ENCODE data around the gene ITGA8.
"Not testable (repeated sequence)": the region's sequence is repeated elsewhere in the genome, so short reads cannot be mapped to it uniquely, and the experiment has no call there.

The ITGA8 gene

DNA sequence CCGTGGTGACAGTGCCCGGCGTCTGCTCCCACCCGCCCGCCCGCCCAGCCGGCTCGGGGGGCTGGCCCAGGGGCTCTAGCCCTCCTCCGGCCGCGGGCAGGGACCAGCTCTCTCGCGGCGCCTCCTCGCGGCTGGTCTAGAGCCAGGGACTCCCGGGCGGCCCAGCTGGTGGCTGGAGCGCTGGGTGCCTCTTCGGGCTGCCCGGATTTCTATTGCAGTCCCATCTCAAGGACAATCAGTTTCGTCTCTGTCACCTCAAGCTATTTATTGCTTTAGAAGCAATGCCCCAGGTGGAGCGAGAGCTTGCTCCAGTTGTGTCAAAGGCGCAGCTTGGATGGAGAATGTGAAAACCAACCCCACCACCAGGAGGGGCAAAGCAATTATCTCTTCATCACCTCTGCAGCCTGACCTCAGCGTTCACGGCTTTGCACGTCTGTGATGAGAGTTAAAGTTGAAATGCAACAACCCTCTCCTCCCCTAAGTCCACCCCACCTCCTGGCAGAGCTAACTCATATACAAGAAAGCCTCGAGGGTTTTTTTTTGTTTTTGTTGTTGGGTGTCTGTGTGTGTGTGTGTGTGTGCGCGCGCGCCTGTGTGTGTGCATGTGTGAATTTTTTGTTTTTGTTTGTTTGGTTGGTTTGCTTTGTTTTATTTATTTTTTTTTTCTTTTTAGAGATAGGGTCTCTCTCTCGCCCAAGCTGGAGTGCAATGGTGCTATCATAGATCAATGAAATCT is at the start of gene ITGA8:
TSS of gene ITGA8 (minus strand) at position 24 of the 736 bp plus-strand sequence. CDS start 151 bp downstream, outside the sequence.
- DNase-seq = no peak

GRCh38 chr10:15764892-15765454 is 45.3 kb upstream of the ITGA8 start:
- DNase-seq = no peak

DNA sequence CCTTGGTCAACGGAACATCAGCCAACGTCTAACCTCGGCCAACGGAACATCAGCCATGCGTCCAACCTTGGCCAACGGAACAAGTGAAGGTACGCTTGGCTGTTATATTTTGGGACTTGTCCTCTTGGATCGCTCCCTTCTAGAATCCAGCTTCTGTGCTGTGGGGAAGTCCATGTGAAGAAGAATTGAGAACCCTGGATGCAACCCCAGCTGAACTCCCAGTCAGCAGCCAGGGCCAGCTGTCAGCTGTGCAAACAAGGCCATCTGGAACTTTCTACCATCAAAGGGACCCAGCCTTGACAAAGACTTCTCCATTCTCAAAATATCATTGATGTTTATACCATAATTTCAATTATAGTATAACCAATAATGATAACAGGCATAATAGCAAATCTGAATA is 43.3 kb upstream of the ITGA8 start:
- no peak for DNase-seq

GRCh38 chr10:15762239-15762638 is 42.5 kb upstream of the ITGA8 start:
- DNase-seq = not testable (repeated sequence)

- not testable (repeated sequence) for DNase-seq
Observed at GRCh38 chr10:15761224-15761623, 41.5 kb upstream of the ITGA8 start.

DNA sequence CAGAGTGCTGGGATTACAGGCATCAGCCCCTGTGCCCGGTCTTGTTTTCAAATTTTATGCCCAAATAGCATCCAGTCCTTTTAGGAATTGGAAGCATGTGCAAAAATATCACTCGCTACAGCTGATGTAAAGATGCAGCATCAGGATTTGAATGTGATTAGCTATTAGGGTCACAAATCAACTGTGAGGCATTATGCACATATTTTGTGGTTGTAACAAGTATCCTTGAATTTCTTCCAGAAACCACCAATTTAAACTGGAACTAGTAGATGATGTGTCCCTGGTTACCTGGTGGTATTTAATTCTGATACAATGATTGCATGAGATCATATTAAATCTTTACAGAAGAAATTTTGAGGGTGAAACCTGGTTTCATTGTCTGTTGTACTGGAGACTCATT is 41.0 kb upstream of the ITGA8 start:
- no peak for DNase-seq

DNA sequence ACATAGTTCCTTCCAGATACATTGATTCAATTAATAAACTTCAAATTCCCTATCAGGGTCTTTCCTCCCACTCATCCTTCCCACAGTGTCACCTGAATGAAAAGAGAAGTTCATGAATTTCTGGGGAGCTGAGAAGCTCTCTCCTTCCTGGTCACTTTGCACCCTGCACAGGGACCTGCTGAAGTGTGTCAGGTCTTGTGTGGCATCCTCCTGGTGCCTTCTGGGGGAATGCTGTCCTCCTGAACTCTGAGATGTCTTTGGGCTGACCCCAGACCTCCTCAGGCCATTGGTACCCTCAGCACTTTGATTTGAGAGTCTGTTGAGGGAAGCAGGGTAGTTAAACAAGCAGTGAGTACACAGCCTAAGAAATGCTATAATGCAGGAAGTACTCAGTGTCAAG is 39.5 kb upstream of the ITGA8 start:
- no peak for DNase-seq

GRCh38 chr10:15758618-15759017 is 38.9 kb upstream of the ITGA8 start:
- DNase-seq = no peak

DNA sequence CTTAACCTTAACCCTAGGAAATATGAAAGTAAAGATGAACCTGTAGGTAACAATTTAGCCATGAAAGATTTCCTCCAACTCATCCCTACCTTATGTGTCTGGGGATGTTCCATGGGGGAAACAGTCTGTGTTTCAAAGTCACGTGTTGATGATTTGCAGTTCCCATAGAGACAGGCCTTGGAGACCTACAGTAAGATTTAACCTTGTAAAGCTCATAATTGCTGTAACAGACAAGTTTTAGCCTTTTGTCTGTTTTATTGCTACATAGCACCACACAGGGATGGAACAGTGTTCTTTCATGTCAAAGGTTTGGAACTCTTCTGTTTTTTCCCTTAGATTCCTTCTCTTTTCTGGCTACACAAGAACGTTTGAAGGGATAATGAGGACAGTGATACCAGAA is 35.2 kb upstream of the ITGA8 start:
- DNase-seq = no peak

DNA sequence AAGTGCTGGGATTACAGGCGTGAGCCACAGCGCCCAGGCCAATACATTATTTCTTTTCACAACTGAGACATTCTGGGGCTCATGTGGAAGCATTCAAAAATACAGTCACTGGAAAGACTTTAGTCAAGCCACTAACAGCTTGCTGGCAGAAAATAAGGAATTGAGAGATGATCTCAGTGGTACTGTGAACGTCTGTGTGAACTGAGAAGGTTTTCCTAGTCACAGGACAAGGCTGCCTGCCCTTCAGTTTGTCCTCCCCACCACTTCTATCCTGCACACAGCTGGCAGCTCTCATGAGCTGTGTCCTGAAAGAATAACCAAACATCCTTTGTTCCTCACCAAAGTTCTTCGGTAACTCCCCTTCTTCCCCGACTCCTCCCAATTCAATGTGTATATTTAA is 31.3 kb upstream of the ITGA8 start:
- no peak for DNase-seq

DNA sequence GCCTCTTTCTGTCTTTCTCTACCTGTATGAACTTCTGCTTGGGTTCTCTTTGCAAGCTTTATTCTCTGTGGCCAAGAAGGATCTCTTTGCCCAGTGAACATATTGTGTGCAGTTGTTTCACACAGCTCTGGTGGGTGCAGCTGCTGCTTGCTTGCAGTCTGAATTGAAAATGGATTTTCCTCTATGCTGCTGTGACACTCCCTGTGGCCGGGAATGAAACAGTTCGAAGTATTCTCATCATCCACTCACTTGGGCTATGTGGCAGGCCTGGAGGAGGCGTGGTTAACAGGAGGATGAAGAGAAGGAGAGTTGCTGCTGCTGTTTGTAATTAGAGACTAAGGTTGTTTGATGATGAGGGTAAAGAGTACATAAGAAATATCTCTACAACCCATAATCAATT is 28.4 kb upstream of the ITGA8 start:
- DNase-seq = no peak

DNA sequence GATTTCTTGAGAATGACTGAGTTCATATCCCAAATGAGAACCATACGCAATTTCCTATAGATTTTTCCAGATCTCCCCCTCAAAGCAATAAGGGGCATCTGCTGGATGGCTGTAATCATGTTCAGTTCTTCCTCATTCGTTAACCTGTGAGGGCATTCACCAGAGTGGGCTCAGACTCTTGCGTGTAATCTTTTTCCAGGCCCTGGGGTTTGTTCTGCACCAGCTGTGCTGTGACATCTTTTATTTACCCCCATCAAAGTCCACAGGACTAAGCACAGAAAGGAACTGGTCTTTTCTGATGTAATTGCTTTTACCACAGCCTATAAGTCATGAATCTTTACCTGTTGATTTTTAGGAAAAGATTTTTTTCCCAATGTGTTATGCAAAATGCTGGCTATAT is 27.9 kb upstream of the ITGA8 start:
- no peak for DNase-seq

- DNase-seq = no peak
Observed at GRCh38 chr10:15745751-15746150, 26.0 kb upstream of the ITGA8 start.

DNA sequence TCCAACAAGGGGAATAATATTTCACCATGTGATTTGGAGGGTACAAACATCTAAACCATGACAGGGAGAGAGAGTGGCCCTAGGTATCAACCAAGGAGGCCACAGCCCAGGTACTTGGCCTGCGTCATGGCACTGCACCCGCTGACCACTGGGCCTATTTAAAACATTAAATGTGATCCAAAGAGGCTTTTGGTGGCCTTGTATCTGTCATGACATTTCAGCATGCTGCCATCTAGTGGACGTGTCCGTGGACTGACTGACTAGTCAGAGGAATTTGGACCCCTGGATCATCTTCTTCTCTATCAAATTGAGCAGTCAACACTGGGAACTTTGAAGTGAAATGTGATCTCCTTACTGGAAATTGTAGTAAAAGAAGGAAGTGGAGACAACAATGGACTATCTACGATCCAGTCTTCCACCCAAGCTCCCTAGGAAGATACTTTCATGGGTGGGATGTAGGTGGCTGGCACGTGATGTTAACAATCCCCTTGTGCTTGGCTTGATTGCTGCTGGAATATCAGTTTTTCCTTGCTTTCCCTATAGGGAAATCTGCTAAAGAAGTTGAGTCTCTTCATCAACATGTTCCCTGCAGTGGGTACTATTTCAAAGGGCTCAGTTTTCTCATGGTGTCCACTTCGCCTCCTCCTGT is 24.6 kb upstream of the ITGA8 start:
- no peak for DNase-seq

- no peak for DNase-seq
Observed at GRCh38 chr10:15743443-15743842, 23.7 kb upstream of the ITGA8 start.

DNA sequence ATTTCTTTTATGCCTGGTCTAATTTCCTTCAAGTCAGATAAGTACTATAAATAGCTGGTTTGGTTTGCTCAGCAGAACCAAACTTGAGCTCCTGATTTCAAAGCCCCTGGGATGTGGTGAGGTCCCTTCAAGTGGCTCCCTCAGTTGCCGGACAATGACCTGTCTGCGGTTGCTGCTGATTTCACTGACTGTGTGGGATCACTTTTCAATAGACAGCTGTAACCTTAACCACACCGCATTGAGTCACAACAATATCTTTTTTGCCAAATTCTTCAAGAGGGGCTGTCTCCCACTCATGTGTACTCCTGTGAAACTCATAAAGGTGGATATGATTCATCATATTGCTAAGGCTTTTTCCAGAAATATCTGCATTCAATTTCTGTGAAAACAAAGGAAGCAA is 23.1 kb upstream of the ITGA8 start:
- DNase-seq = no peak

DNA sequence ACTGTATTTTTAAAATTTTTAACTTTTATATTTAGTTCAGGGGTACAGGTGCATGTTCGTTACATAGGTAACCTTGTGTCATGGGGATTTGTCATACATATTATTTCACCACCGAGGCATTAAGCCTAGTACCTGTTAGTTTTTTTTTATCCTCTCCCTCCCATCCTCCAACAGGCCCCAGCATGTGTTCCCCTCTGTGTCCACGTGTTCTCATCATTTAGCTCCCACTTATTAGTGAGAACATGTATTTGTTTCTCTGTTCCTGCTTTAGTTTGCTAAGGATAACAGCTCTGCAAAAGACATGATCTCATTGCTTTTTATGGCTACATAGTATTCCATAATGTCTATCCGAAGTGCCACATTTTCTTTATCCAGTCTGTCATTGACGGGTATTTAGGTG is 22.4 kb upstream of the ITGA8 start:
- DNase-seq = no peak

GRCh38 chr10:15741581-15741980 is 21.9 kb upstream of the ITGA8 start:
- DNase-seq = no peak

- DNase-seq = no peak
Observed at GRCh38 chr10:15740261-15740660, 20.5 kb upstream of the ITGA8 start.

DNA sequence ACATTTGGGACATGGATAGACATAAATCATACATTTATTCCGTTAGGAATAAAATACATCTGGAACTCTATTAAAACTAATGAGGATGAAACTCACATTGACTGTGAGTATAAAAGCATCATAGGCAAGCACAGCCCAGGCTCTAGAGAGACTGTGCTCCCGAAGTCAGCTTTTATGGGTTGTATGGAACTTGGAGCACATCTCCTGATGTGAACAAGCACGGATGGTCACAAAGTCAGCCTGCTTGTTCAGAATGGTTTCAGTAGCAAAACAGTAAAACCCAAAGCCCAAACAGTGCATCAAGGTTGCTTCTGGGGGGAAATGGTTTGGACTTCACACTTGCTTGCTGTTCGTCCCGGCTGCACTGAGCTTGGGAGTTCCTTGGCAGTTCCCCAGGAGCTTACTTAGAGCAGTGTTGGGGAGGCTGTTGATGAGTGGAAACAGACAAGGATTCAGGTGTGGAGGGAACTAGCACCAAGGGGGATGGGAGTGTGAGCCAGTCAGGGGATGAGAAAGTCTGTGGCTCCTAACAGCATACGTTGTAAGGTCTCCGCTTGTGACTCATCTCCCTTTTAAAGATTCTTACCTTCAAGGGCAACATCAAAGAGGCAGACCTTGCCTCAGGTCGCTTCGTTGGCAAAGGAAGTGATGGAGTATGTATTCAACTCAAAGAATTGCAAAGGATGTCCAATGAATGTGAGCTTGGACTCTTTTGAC is 19.7 kb upstream of the ITGA8 start:
- DNase-seq = no peak

DNA sequence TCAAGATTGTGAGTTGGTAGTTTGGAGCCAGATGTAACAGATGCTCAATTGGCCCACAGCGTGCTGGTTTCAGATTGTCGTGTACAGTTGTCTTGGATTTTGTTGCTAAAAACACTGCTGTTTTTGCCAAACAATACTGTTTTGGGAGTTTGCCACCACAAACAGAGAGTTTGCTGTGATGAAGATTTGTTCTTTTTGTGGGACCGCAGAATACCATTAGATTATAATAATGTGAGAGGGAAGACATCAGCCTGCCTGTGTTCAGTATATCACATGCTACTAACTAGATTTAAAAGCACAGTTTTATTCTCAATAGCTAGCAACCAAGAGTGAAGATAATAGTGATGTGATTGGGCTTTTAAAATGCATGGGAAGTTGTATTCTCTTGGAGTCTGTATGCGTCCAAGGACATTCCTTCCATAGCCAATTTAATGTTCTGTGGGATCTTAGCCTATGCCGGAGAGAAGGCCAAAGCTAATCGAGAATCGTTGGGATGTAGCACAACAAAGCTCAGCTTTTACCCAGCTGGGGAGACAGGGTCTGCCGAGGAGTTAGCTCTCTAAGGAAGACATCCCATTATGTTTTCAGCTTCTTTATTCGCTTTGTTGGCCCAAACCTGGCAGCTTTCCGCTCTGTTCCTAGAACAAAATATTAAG is 18.7 kb upstream of the ITGA8 start:
- no peak for DNase-seq

DNA sequence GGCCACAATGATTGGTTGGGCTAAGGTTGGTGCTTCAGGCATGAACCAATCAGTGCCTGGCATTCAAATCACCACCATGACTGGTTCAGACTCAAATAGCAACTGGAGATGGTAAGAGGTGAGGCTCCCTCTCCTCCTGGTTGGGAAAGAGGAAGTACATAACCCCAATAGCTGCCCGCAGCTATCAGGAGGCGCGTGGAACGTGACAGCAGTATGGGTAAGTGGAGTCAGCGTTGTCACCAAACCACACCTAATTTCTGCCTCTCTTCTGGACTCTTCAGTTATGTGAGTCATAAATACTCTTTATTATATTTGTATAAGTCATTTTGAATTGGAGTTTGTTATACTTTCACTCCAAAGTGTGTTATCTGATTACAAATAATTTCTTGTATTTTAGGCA is 17.9 kb upstream of the ITGA8 start:
- DNase-seq = no peak

GRCh38 chr10:15735763-15736162 is 16.0 kb upstream of the ITGA8 start:
- DNase-seq = no peak

Measured in cortex of kidney (tissue), 1 donor.